GM19099 (cell line): ENCODE results near the gene PKNOX2.

Experiments
- POLR2A ChIP-seq: IDR thresholded peaks from 3 replicates; pipeline ENCODE4 v1.6.1; 2011; ENCODE audit warnings: low read depth; ENCODE audit not compliant: insufficient read length; ENCODE audit errors: extremely low read depth

Gene PKNOX2

DNA sequence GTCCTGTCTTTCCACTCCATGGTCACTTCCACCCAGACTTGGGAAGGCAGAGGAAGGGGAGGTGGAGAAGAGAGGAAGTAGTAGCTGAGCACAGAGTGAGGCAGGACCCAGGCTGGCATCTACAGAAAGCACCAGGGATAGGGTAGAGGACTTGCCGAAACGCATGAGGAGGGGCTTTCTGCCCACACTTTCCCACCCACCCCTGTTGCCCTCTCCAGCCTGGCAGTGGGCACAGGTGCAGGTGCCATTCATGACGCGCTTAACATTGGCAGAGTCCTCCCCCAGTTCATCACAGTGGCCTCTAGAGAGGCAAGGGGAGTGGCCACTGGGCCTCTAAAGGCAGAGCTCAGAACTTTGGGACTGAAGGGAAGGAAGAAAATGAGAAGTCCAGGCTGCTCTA lies 249.6 kb downstream of the PKNOX2 start:
- no peak for TF ChIP-seq POLR2A

DNA sequence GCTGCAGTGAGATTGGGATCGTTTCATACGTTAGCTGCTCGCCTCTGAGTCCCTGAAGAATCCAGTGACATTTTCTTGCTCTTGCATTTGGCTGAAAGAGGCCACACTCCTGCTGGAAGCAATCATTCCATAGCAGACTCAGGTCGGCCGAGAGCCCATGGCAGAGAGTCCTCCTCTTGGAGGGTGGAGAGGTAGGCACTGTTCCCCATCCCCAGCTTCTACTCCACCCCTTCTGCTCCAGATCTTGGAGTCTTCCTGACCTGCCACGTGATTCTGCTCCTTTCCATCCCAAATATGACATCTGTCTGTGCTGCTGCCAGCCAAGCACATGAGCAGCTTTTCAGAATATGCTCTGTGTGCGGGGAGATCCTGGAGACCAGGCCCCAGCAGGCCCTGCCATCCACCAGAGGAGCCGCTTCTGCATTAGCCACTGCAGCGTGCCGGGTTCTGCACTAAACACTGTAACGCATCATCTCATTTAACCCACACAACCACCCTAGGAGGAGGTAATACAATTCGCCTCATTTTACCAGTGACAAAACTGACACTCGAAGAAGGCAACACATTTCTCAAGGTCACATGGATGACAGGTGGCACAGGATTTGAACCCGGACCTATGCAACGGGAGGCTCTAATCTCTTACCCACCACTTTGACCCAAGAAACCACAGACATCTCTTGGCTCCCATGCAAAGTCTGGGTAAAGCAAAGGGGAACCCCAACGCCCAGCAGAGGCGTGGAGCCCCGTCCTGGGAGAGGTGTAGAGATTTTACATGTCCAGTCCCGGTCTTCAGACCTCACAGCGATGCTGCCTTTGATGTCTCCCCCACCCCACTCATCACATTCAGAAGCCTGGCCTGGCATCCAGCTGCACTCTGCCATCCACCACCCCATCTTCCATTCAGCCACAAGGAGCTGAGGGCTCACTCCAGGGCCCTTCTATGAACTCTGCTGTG lies 252.7 kb downstream of the PKNOX2 start:
- no peak for TF ChIP-seq POLR2A

DNA sequence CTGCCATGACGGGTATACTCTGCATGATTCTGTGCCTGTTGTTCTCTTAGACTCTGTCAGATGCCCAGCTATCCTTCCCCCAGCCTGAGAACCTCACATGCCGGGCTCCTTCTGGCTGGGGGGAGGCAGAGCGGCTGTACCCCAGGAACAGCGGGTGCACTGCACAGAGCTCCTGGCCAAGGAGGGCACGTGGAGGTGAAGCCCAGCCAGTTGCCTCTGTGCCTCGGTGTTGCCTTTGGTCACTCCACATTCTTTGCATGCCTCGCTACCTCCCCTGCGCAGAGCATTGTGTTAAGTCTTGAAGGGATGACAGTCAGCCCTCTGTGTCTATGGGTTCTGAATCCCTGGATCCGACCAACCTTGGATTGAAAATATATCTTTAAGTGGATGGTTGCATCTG lies 253.8 kb downstream of the PKNOX2 start:
- no peak for TF ChIP-seq POLR2A

DNA sequence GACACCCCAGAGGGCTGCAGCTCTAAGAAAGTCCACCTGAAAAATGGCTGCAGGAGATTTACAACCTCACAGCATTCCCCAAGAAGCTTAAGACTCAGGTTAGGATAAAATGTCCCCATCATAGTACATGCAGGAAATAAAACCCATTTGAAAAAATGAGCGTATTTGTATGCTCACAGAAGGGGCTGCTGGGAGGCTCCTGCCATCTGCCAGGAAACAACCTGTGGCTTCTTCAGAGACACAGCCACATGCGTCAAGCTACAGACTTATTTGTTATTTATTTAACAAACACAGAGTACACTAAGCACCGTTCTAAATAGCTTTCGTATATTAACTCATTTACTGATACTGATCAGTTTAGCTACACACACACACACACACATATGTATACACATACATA lies 258.1 kb downstream of the PKNOX2 start:
- no peak for TF ChIP-seq POLR2A

DNA sequence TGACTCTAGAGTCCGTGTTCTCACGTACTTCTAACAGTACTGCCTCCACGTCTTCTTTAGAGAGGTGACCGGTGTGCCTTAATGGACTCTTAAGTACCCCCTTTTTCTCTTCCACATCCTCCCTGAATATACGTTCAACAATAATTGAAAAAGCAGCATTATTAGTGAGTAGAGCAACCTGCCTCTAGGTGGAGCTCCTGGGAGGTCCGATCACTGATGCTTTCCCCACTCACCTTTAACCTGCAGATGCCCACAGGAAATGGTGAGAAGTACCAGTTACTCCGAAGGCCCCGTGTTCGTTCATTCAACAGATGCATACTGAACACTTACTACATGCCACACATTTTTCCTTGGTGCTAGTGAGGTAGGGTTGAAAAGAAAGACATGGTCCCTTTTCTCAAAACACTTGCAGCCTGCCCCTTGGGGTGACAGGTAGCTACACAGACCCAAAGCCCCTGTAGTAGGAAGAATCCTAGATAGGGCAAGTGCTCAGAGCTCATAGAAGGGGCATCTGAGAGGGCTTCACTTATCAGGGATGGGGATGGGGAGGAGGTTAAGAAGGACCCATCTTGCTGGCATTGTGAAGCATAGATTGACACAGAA lies 258.8 kb downstream of the PKNOX2 start:
- TF ChIP-seq POLR2A, result no peak

DNA sequence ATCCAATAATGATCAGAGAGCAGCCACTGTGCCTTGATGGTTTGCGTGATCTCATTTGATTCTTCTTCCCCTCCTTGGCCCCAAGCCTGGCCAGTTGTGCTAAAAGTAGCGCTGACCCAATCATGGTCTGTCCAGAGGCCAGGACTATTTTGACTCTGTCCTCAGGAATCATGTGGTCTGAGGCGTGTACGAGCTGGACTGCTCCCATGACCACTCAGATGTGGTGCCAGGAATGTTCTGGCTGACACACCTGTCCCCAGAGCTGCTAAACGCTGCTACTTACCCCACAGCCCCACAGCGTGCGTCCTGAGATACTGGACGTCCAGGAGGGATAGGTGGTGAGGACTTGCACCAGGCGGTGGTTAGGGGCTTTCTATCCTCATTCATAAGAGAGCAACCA lies 261.1 kb downstream of the PKNOX2 start:
- TF ChIP-seq POLR2A, result no peak

DNA sequence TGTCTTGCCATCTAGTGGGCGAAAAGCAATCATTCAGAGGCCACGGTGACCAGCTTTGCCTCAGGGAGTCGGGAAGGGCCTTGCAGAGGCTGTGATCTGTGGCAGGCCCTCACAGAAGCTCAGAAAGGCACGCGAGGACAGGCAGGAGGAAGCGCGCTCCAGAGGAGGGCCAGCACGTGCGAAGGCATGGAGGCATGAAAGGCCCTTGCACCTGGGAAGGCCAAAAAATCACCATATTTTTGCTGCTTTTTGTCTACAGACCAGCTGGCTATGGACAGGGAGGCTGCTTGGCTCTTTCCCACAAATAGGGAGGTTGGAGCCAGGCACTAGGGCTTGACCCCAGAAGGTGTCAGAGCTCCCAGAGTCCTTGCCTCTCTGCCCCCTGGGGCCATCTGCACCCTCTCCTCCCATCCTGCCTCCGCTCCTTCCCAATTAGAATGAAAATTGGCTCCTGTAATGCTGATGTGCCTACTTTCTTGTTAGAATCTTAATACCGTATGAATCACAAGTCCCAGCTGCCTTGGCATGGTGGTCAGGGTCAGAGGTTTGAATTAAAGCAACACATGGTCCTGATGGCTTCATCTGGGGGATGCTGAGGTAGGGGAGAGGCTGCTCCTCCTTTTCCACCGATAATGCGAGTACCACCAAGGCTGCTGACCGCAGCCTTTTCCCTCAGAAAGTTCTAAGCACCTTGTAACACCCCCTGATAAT lies 262.4 kb downstream of the PKNOX2 start:
- TF ChIP-seq POLR2A, result no peak

DNA sequence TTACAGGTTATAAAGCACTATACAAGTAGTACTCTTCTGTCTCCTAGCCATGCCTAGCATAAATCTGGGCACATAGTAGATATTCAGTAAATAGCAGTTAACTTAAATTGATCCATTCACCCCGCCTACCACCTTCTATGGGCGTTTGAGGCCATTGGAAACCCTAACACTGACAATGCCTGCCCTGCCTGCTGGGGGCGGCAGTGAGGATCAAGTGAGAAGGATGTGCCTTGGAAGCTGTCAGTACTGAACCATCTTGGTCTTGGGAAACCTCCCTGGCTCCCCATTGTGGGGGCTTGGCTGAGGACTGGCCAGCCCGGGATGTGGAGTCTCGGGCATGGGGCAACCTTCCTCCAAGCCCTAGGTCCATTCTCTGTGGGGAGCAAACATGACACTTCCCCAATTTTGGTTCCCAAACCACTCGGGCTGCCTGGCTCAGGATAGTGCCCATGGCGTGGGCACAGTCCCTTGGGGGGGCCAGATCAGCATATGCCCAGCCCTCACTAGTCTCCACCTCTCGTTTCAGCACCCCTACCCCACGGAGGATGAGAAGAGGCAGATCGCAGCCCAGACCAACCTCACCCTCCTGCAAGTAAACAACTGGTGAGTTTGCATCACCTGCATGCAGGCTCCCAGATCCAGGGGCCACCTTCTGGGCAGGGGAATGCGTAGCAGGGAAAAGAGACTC lies 264.1 kb downstream of the PKNOX2 start:
- TF ChIP-seq POLR2A, result no peak

DNA sequence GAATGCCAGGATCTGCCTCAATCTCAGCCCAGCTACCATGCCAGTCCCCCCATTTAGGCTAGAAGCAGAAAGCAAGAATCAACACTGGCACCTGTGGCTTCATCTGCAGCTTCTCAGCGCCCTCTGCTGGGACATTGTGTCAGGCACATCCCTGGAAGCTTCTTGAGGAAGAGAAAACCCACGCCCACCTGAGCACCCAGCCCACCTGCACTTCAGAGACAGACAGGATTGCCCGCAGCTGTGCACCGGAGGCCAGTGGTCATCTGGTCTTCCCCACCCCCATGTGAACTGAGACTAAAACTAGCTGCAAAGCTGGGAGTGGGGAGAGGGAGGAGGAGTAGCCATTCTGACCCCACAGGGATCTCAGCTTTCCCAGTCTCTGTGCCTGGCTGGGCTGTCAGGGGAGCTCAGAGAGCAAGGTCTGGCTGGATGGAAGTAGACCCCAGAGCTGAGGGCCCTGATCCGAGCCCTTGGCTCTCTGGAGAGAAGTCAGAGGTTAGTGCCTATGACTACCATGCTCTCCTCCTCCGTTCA lies 264.7 kb downstream of the PKNOX2 start:
- TF ChIP-seq POLR2A, result no peak

DNA sequence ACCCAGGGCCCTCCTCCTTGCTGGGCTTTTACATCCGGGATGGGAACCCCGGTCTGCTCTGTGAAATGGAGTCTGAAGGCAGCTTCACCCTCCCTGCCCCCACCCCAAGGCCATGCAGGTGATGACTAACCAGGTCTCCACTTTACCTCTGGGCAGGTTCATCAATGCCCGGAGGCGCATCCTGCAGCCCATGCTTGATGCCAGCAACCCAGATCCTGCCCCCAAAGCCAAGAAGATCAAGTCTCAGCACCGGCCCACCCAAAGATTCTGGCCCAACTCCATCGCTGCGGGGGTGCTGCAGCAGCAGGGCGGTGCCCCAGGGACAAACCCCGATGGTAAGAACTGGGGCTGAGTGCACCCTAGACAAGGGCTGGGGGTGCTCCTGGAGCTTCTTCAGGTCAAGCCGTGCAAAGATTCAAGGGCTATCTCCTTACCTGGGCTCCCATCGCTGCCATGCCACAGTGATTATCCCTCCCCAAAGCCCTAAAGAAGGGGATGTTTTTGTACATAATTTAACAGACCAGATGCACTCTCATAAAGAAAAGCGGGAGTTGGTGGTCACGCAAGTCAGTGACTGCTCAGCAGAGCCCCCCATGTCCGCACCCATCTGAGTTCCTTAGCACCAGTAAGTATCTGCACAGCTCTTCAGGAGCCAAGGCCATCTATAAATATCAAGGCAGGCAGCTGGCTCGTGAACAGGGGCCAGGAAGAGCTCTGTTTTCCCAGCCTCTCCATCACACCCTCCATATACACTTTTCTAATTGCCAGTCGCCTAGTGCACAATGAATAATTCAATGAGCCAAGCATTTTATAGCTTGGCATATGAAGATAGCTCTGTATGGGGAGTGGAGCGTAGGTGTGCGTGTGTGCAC lies 265.5 kb downstream of the PKNOX2 start:
- no peak for TF ChIP-seq POLR2A

DNA sequence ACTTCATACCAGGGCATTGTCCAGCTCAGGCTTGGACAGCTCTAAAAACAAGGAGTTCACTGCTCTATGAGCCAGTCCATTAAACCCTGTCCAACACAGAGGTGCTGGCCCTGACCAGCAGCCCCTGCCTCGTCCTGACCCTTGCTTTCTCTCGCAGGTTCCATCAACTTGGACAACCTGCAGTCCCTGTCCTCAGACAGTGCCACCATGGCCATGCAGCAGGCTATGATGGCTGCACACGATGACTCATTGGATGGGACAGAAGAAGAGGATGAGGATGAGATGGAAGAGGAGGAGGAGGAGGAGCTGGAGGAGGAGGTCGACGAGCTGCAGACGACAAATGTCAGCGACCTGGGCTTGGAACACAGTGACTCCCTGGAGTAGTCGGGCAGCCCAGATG lies 266.5 kb downstream of the PKNOX2 start:
- no peak for TF ChIP-seq POLR2A

DNA sequence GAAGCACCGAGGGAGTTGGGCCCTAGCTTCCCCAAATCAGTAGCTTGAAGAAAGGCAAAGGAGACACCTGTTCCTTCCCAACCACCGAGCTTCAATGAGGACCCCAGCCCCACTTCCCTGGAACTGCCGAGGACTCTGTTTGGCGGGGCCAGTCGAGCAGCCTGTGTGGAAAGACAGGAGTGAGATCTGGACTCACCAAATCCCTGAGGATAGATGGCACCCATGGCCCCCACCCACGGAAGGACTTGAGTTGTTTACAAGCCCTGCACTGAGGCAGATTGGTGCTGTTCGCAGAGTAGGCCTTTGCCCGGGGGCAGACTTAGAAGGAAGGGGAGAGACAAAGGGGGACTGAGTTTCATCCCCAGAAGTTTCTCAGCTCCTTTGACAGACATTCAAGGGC lies 266.9 kb downstream of the PKNOX2 start:
- no peak for TF ChIP-seq POLR2A

DNA sequence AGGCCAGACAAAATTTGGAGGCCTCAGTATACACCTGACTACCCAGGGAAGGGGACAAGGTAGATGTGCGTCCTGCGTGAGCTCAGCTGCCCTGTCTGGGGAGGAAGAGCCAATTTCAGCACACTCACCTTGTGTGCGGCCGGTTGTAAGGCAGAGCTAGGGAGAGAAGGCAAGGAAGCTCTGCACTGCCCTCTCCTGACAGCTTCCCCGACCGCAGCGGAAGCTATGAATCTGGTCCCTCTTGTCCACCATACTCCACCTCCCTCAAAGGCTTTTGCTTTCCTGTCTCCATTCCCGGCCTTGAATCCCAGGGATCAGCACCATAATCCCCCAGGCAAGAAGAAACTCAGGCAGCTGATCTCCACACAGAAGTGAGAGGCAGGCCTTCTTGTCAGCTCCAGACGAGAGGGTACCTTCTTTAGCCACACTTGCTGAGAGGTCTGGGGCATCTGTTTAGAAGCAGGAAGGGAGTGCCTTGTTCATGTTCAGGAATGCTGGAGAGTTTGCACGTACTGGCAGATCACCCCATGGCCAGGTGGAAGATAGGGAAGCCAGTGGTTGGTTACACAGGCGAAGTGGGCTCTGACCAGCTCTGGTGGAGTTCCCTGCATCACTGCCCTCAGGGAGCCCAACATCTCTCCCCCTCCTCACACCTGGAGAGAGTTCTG lies 269.0 kb downstream of the PKNOX2 start:
- no peak for TF ChIP-seq POLR2A

DNA sequence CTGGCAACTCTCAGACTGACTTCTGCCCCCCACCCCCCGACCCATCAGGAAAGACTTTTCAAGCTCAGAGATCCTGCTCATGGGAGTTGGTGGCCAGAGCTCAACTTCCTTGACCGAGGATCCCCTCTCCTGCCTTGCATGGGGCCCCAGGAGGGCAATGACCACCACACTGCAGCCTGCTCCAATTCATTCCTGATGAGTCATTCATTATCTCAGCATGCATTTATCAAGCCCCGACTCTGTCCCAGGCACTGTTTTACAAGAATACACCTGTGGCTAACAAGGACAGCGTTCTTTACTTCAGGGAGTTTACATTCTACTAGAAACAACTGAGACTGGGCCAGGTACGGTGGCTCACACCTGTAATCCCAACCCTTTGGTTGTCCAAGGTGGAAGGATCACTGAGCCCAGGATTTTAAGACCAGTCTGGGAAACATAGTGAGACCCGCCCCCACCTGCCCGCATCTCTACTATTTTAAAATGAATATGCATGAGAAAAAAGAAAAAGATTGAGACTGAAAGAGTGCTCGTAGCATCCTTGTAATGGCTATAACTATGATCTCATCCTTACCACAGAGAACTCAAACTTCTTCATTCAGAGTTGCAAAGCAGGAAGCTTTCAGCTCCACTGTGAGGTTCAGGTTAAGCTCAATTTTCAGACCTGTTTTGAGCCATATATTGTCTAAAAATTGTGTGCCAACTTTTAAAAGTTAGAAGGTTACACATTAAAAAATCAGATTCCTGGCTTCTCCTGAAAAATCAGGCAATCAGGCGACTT lies 271.1 kb downstream of the PKNOX2 start:
- TF ChIP-seq POLR2A, result no peak
